Ovary (tissue), 3 donors: ENCODE data around the gene TRIM51.

Experiments used
- CTCF ChIP-seq, 3 donors: fragments of 450-650 bp in 2 of 3; fragments of 200-600 bp in 1 of 3; IDR thresholded peaks; one replicate each; pipeline versions ENCODE4 v1.5.1 to v1.8.0; 2016 to 2022; ENCODE audit warnings: antibody characterized with exemption in 3 of 3, mild to moderate bottlenecking in 1 of 3
- POLR2A ChIP-seq: fragments of 450-650 bp; IDR thresholded peaks from one replicate; pipeline ENCODE4 v1.6.1; 2017; ENCODE audit warnings: antibody characterized with exemption, mild to moderate bottlenecking, moderate library complexity
- donor health status: DM: no; HTN: no; CAD: no.

- no peak for TF ChIP-seq CTCF (IDR thresholded peaks at IDR 0.05)
- TF ChIP-seq POLR2A = no peak
Observed at GRCh38 chr11:55852141-55852540, 31.0 kb upstream of the TRIM51 start.
